Measurements from ENCODE around the gene KCNH5.

The KCNH5 gene

GRCh38 chr14:62947301-62947700 lies 98.0 kb downstream of the KCNH5 start:
- TF ChIP-seq, protein P1, sequence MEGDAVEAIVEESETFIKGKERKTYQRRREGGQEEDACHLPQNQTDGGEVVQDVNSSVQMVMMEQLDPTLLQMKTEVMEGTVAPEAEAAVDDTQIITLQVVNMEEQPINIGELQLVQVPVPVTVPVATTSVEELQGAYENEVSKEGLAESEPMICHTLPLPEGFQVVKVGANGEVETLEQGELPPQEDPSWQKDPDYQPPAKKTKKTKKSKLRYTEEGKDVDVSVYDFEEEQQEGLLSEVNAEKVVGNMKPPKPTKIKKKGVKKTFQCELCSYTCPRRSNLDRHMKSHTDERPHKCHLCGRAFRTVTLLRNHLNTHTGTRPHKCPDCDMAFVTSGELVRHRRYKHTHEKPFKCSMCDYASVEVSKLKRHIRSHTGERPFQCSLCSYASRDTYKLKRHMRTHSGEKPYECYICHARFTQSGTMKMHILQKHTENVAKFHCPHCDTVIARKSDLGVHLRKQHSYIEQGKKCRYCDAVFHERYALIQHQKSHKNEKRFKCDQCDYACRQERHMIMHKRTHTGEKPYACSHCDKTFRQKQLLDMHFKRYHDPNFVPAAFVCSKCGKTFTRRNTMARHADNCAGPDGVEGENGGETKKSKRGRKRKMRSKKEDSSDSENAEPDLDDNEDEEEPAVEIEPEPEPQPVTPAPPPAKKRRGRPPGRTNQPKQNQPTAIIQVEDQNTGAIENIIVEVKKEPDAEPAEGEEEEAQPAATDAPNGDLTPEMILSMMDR (conservative IDR thresholded peaks at IDR 0.05), result no peak
- no peak overlapping the region for H3K27ac ChIP-seq

DNA sequence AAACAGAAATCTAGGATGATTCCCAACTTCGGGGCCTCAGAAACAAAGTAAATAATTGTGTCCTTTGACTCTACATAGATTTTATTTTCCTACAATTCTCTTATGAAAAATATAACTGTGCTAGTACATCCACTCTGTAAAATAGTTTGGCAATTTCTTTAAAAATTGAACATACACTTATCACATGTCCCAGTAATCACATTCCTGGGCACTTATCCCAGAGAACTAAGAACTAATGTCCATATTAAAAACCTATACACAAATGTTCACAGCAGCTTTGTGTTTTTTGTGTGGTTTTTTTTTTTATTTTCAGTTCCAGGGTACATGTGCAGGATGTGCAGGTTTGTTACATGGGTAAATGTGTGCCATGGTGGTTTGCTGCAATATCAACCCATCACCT lies 99.0 kb downstream of the KCNH5 start:
- TF ChIP-seq, protein P1 (conservative IDR thresholded peaks at IDR 0.05), result no peak

DNA sequence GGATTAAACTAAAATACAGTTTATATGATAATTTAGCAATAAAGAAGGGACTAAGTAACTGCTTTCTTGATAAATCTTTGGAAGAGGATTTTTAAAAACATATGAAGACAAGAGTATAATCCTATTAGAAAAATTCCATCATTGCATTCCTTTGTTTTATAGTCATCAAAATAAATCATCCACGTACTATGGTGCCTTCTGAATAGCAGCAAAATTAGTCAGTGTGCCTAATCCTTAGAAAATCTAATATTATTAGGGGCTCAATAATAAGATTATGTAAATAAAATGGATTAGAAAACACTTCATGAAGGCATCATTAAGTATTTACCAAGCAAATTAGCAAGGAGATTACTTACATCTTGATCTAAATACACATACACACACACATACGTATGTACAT lies 102.1 kb downstream of the KCNH5 start:
- TF ChIP-seq, protein P1 (conservative IDR thresholded peaks at IDR 0.05), result no peak
- H3K27ac ChIP-seq, result no peak overlapping the region

More for the DNA sequence above, 99.0 kb downstream of the KCNH5 start:
- no peak overlapping the region for H3K27ac ChIP-seq

- TF ChIP-seq, protein P1 (conservative IDR thresholded peaks at IDR 0.05), result no peak
- no peak overlapping the region for H3K27ac ChIP-seq
Measured at GRCh38 chr14:62939970-62940369, 105.3 kb downstream of the KCNH5 start.

- TF ChIP-seq, protein P1 (conservative IDR thresholded peaks at IDR 0.05), result no peak
- no peak overlapping the region for H3K27ac ChIP-seq
Measured at GRCh38 chr14:62938778-62939177, 106.5 kb downstream of the KCNH5 start.

GRCh38 chr14:62934439-62934838 lies 110.8 kb downstream of the KCNH5 start:
- H3K27ac ChIP-seq, result no peak overlapping the region
- TF ChIP-seq, protein P1 (conservative IDR thresholded peaks at IDR 0.05), result no peak

- TF ChIP-seq, protein P1 (conservative IDR thresholded peaks at IDR 0.05), result no peak
- H3K27ac ChIP-seq, result no peak overlapping the region
Measured at GRCh38 chr14:62921466-62921865, 123.8 kb downstream of the KCNH5 start.

GRCh38 chr14:62916551-62916950 lies 128.7 kb downstream of the KCNH5 start:
- TF ChIP-seq, protein P1 (conservative IDR thresholded peaks at IDR 0.05), result no peak

More at GRCh38 chr14:62916551-62916950, 128.7 kb downstream of the KCNH5 start:
- H3K27ac ChIP-seq, result no peak overlapping the region

Measured in VCaP (cell line).